Measurements from ENCODE around the gene CCL22. TPM values are rescaled to one million over a fixed set of nuclear protein-coding genes. Genes with fewer than 3 reads are reported as not detected.

CCL22 gene
- total and polyA plus RNA-seq, 2 donors, result 1.8 to 11.0 TPM

DNA sequence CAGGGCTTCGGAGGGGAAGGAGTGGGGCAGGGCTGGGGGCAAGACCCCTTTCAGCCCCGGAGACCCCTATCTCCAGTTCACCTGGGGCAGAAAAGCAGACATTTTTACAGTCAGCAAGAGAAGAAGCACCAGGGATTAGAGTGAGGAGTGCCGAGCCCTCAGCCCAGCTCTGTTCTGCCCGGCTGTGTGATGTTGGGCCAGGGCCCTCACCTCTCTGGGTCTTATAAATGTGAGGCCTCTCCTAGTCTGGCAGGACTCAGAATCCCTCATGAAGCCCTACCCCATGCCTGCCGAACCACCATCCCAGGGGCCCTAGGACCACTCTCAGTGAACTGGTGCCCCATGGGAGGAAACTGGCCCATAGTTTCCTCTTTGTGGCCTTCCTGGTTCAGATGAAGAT is 26.5 kb downstream of the CCL22 start:
- Histone ChIP-seq H3K4me1 (ENCODE audit: control insufficient read depth in 2 of 2, insufficient read depth in 2 of 2, low read length in 2 of 2) (peaks cover 2 to 41% of the 10 kb centered on the region in 2 donors), H3K36me3 (ENCODE audit: control insufficient read depth in 2 of 2, insufficient read depth in 2 of 2, low read length in 1 of 2) (no peaks in the 10 kb centered on the region), H3K27me3 (ENCODE audit: control insufficient read depth in 2 of 2, insufficient read depth in 1 of 2, low read length in 1 of 2) (no peaks in the 10 kb centered on the region), H3K4me3 (ENCODE audit: low read length in 2 of 2) (no peak overlapping the region), H3K27ac (ENCODE audit: low read depth in 1 of 2, low read length in 1 of 2) (no peak overlapping the region), H3K9me3 (ENCODE audit: control insufficient read depth in 2 of 2, insufficient read depth in 1 of 2, low read length in 1 of 2) (no peaks in the 10 kb centered on the region)
- 86% methylated on average over 5 of the region's 5 CpGs for WGBS
- no peak for DNase-seq (ENCODE audit: low read depth in 6 of 9, low spot score in 9 of 9)

- Histone ChIP-seq H3K4me1 (ENCODE audit: control insufficient read depth in 2 of 2, insufficient read depth in 2 of 2, low read length in 2 of 2) (peaks cover 2 to 36% of the 10 kb centered on the region in 2 donors), H3K4me3 (ENCODE audit: low read length in 2 of 2) (no peak overlapping the region), H3K27me3 (ENCODE audit: control insufficient read depth in 2 of 2, insufficient read depth in 1 of 2, low read length in 1 of 2) (no peaks in the 10 kb centered on the region), H3K27ac (ENCODE audit: low read depth in 1 of 2, low read length in 1 of 2) (peak overlapping the region in 1 of 2 donors; percentile 71), H3K36me3 (ENCODE audit: control insufficient read depth in 2 of 2, insufficient read depth in 2 of 2, low read length in 1 of 2) (no peaks in the 10 kb centered on the region), H3K9me3 (ENCODE audit: control insufficient read depth in 2 of 2, insufficient read depth in 1 of 2, low read length in 1 of 2) (no peaks in the 10 kb centered on the region)
- 95% methylated on average over 5 of the region's 5 CpGs for WGBS
- peak in 2 of 9 donors; percentile 25 to 42 for DNase-seq (ENCODE audit: low read depth in 6 of 9, low spot score in 9 of 9)
Measured at GRCh38 chr16:57386381-57386951, 27.9 kb downstream of the CCL22 start.

GRCh38 chr16:57387598-57388354 is 29.2 kb downstream of the CCL22 start:
- WGBS, result 90% methylated on average over 3 of the region's 3 CpGs
- Histone ChIP-seq H3K4me3 (ENCODE audit: low read length in 2 of 2) (no peak overlapping the region), H3K27me3 (ENCODE audit: control insufficient read depth in 2 of 2, insufficient read depth in 1 of 2, low read length in 1 of 2) (no peaks in the 10 kb centered on the region), H3K27ac (ENCODE audit: low read depth in 1 of 2, low read length in 1 of 2) (no peak overlapping the region), H3K36me3 (ENCODE audit: control insufficient read depth in 2 of 2, insufficient read depth in 2 of 2, low read length in 1 of 2) (no peaks in the 10 kb centered on the region), H3K9me3 (ENCODE audit: control insufficient read depth in 2 of 2, insufficient read depth in 1 of 2, low read length in 1 of 2) (no peaks in the 10 kb centered on the region), H3K4me1 (ENCODE audit: control insufficient read depth in 2 of 2, insufficient read depth in 2 of 2, low read length in 2 of 2) (peaks cover 2 to 36% of the 10 kb centered on the region in 2 donors)
- no peak for DNase-seq (ENCODE audit: low read depth in 6 of 9, low spot score in 9 of 9)

- 84% methylated on average over 7 of the region's 7 CpGs for WGBS
- H3K9me3 ChIP-seq (ENCODE audit: control insufficient read depth in 2 of 2, insufficient read depth in 1 of 2, low read length in 1 of 2), result no peaks in the 10 kb centered on the region
- no peaks in the 10 kb centered on the region for H3K27me3 ChIP-seq (ENCODE audit: control insufficient read depth in 2 of 2, insufficient read depth in 1 of 2, low read length in 1 of 2)
- H3K27ac ChIP-seq (ENCODE audit: low read depth in 1 of 2, low read length in 1 of 2), result no peak overlapping the region
- peaks cover 2 to 36% of the 10 kb centered on the region in 2 donors for H3K4me1 ChIP-seq (ENCODE audit: control insufficient read depth in 2 of 2, insufficient read depth in 2 of 2, low read length in 2 of 2)
- H3K4me3 ChIP-seq (ENCODE audit: low read length in 2 of 2), result no peak overlapping the region
- H3K36me3 ChIP-seq (ENCODE audit: control insufficient read depth in 2 of 2, insufficient read depth in 2 of 2, low read length in 1 of 2), result no peaks in the 10 kb centered on the region
- no peak for DNase-seq (ENCODE audit: low read depth in 6 of 9, low spot score in 9 of 9)
Measured at GRCh38 chr16:57388359-57389086, 29.9 kb downstream of the CCL22 start.

DNA sequence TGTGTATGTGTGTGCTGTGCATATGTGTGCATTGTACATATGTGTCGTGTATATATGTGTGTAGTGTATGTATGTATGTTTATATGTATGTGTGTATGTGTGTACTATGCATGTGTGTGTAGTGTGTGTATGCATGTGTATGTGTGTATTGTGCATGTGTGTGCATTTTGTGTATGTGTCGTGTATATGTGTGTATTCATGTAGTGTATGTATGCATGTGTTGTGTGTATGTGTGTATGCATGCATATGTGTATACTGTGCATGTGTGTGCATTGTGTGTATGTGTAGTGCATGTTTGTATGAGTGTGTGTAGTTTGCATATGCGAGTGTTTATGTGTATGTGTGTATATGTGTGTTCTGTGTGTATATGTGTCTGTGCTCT is 30.5 kb downstream of the CCL22 start:
- no peaks in the 10 kb centered on the region for H3K27me3 ChIP-seq (ENCODE audit: control insufficient read depth in 2 of 2, insufficient read depth in 1 of 2, low read length in 1 of 2)
- H3K4me3 ChIP-seq (ENCODE audit: low read length in 2 of 2), result no peak overlapping the region
- H3K9me3 ChIP-seq (ENCODE audit: control insufficient read depth in 2 of 2, insufficient read depth in 1 of 2, low read length in 1 of 2), result no peaks in the 10 kb centered on the region
- no peaks in the 10 kb centered on the region for H3K36me3 ChIP-seq (ENCODE audit: control insufficient read depth in 2 of 2, insufficient read depth in 2 of 2, low read length in 1 of 2)
- H3K4me1 ChIP-seq (ENCODE audit: control insufficient read depth in 2 of 2, insufficient read depth in 2 of 2, low read length in 2 of 2), result peaks cover 2 to 31% of the 10 kb centered on the region in 2 donors
- H3K27ac ChIP-seq (ENCODE audit: low read depth in 1 of 2, low read length in 1 of 2), result no peak overlapping the region
- 98% methylated on average over 3 of the region's 3 CpGs for WGBS
- no peak for DNase-seq (ENCODE audit: low read depth in 6 of 9, low spot score in 9 of 9)

- H3K27ac ChIP-seq (ENCODE audit: low read depth in 1 of 2, low read length in 1 of 2), result no peak overlapping the region
- no peaks in the 10 kb centered on the region for H3K36me3 ChIP-seq (ENCODE audit: control insufficient read depth in 2 of 2, insufficient read depth in 2 of 2, low read length in 1 of 2)
- H3K4me3 ChIP-seq (ENCODE audit: low read length in 2 of 2), result no peak overlapping the region
- H3K27me3 ChIP-seq (ENCODE audit: control insufficient read depth in 2 of 2, insufficient read depth in 1 of 2, low read length in 1 of 2), result no peaks in the 10 kb centered on the region
- H3K4me1 ChIP-seq (ENCODE audit: control insufficient read depth in 2 of 2, insufficient read depth in 2 of 2, low read length in 2 of 2), result peaks cover 2 to 20% of the 10 kb centered on the region in 2 donors
- 77% methylated on average over 5 of the region's 5 CpGs for WGBS
- H3K9me3 ChIP-seq (ENCODE audit: control insufficient read depth in 2 of 2, insufficient read depth in 1 of 2, low read length in 1 of 2), result peaks cover 0 to 5% of the 10 kb centered on the region in 2 donors
- DNase-seq (ENCODE audit: low read depth in 6 of 9, low spot score in 9 of 9), result no peak
Measured at GRCh38 chr16:57390636-57391295, 32.2 kb downstream of the CCL22 start.

DNA sequence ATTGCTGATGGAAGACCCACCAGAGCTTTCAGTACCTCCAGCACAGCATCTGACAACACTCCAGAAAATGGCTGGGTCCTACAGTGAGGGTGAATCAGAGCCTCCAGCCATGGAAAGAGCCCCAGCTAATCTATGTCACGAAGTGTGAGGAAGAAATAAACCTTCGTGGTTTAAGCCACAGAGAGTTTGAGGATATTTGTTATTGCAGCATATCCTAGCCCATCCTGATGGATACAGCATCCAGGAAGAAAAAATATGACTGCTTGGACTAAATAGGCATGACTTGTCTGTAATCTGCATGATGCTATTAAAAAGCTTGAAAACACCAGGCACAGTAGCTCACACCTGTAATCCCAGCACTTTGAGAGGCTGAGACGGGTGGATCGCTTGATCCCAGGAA is 32.7 kb downstream of the CCL22 start:
- no peaks in the 10 kb centered on the region for H3K27me3 ChIP-seq (ENCODE audit: control insufficient read depth in 2 of 2, insufficient read depth in 1 of 2, low read length in 1 of 2)
- DNase-seq (ENCODE audit: low read depth in 6 of 9, low spot score in 9 of 9), result no peak
- no peaks in the 10 kb centered on the region for H3K36me3 ChIP-seq (ENCODE audit: control insufficient read depth in 2 of 2, insufficient read depth in 2 of 2, low read length in 1 of 2)
- WGBS, result 82% methylated on average over 4 of the region's 4 CpGs
- peaks cover 0 to 5% of the 10 kb centered on the region in 2 donors for H3K9me3 ChIP-seq (ENCODE audit: control insufficient read depth in 2 of 2, insufficient read depth in 1 of 2, low read length in 1 of 2)
- peaks cover 2 to 15% of the 10 kb centered on the region in 2 donors for H3K4me1 ChIP-seq (ENCODE audit: control insufficient read depth in 2 of 2, insufficient read depth in 2 of 2, low read length in 2 of 2)
- H3K4me3 ChIP-seq (ENCODE audit: low read length in 2 of 2), result no peak overlapping the region
- H3K27ac ChIP-seq (ENCODE audit: low read depth in 1 of 2, low read length in 1 of 2), result no peak overlapping the region

- WGBS, result 94% methylated on average over 5 of the region's 5 CpGs
- no peak overlapping the region for H3K27ac ChIP-seq (ENCODE audit: low read depth in 1 of 2, low read length in 1 of 2)
- DNase-seq (ENCODE audit: low read depth in 6 of 9, low spot score in 9 of 9), result no peak
- no peak overlapping the region for H3K4me3 ChIP-seq (ENCODE audit: low read length in 2 of 2)
- no peaks in the 10 kb centered on the region for H3K27me3 ChIP-seq (ENCODE audit: control insufficient read depth in 2 of 2, insufficient read depth in 1 of 2, low read length in 1 of 2)
- peaks cover 0 to 5% of the 10 kb centered on the region in 2 donors for H3K9me3 ChIP-seq (ENCODE audit: control insufficient read depth in 2 of 2, insufficient read depth in 1 of 2, low read length in 1 of 2)
- no peaks in the 10 kb centered on the region for H3K36me3 ChIP-seq (ENCODE audit: control insufficient read depth in 2 of 2, insufficient read depth in 2 of 2, low read length in 1 of 2)
- H3K4me1 ChIP-seq (ENCODE audit: control insufficient read depth in 2 of 2, insufficient read depth in 2 of 2, low read length in 2 of 2), result peaks cover 0 to 11% of the 10 kb centered on the region in 2 donors
Measured at GRCh38 chr16:57391708-57392107, 33.1 kb downstream of the CCL22 start.

Measured in thymus (tissue), 11 donors.